IMR-90 (cell line): ENCODE measurements around the gene STXBP4. TPM values are rescaled to one million over a fixed set of nuclear protein-coding genes. Genes with fewer than 3 reads are reported as not detected.

Experiments
- ATAC-seq: fragments of 200-7000 bp; cut with Tn5 transposase; 2 replicates; pipeline ENCODE4 v1.9.1; 2020; ENCODE audit warnings: low read depth, mild to moderate bottlenecking, moderate library complexity
- BruUV-seq: library from RNA; stranded (reverse); fragments of 400-500 nt; replicated peaks from 2 replicates; lab custom pipeline; 2021; lab: Mats Ljungman, UMichigan
- CTCF ChIA-PET: fragments of 300-600 bp; formaldehyde crosslinking; extraction: SDS; loops from one replicate; lab custom pipeline; 2021; ENCODE audit warnings: antibody characterized with exemption; lab: Yijun Ruan, JAX
- POLR2A ChIA-PET: fragments of 300-600 bp; sonication (Branson Sonifier 250); formaldehyde crosslinking; loops from one replicate; lab custom pipeline; 2022; ENCODE audit warnings: antibody characterized with exemption; ENCODE audit not compliant: unreplicated experiment; lab: Charles Lee
- DNase-seq: peaks from one replicate; pipeline ENCODE4 v3.0.0; 2013
- H2AFZ ChIP-seq: replicated peaks from 2 replicates; pipeline ENCODE3; 2013; ENCODE audit warnings: low read length, mild to moderate bottlenecking; ENCODE audit not compliant: poor library complexity
- H2AK5ac ChIP-seq: 2 replicates; pipeline ENCODE4 v1.6.1; 2013; ENCODE audit warnings: low read depth, low read length, inconsistent platforms
- H2AK9ac ChIP-seq: replicated peaks from 2 replicates; pipeline ENCODE3; 2013; ENCODE audit warnings: mild to moderate bottlenecking, low read depth, low read length, moderate library complexity; ENCODE audit not compliant: poor library complexity
- H2BK120ac ChIP-seq: 2 replicates; pipeline ENCODE4 v1.6.1; 2013; ENCODE audit warnings: low read depth, low read length, inconsistent platforms
- H2BK15ac ChIP-seq: 3 replicates; pipeline ENCODE4 v1.6.1; 2013; ENCODE audit warnings: low read depth, low read length, inconsistent platforms
- H2BK20ac ChIP-seq: 2 replicates; pipeline ENCODE4 v1.6.1; 2013; ENCODE audit warnings: low read depth, mild to moderate bottlenecking, inconsistent platforms, low read length, moderate library complexity
- H2BK5ac ChIP-seq: 2 replicates; pipeline ENCODE4 v1.6.1; 2013; ENCODE audit warnings: mild to moderate bottlenecking, low read depth, low read length, inconsistent platforms; ENCODE audit not compliant: poor library complexity, severe bottlenecking
- H3K14ac ChIP-seq: replicated peaks from 2 replicates; pipeline ENCODE4 v1.6.1; 2013; ENCODE audit warnings: low read depth, low read length, inconsistent platforms
- H3K18ac ChIP-seq: 2 replicates; pipeline ENCODE4 v1.6.1; 2013; ENCODE audit warnings: low read depth, low read length, control low read depth
- H3K23ac ChIP-seq: 2 replicates; pipeline ENCODE4 v1.6.1; 2013; ENCODE audit warnings: low read depth, low read length, inconsistent platforms
- H3K27ac ChIP-seq: 2 replicates; pipeline ENCODE4 v1.5.1; 2013; ENCODE audit warnings: mild to moderate bottlenecking, control low read depth, low read length; ENCODE audit not compliant: insufficient read depth
- H3K27me3 ChIP-seq: 2 replicates; pipeline ENCODE4 v1.6.1; 2013; ENCODE audit warnings: low read length; ENCODE audit not compliant: control insufficient read depth, insufficient read depth
- H3K36me3 ChIP-seq: 2 replicates; pipeline ENCODE4 v1.6.1; 2013; ENCODE audit warnings: low read length, mixed read lengths; ENCODE audit not compliant: control insufficient read depth, insufficient read depth
- H3K4ac ChIP-seq: 2 replicates; pipeline ENCODE4 v1.6.1; 2013; ENCODE audit warnings: low read depth, low read length, inconsistent platforms
- H3K4me1 ChIP-seq: 2 replicates; pipeline ENCODE4 v1.6.1; 2013; ENCODE audit warnings: low read length, mixed read lengths; ENCODE audit not compliant: control insufficient read depth, insufficient read depth
- H3K4me2 ChIP-seq: 2 replicates; pipeline ENCODE4 v1.6.1; 2013; ENCODE audit warnings: low read depth, mild to moderate bottlenecking, control low read depth, low read length, moderate library complexity
- H3K4me3 ChIP-seq: 2 replicates; pipeline ENCODE4 v1.5.1; 2013; ENCODE audit warnings: low read depth, mild to moderate bottlenecking, control low read depth, low read length, moderate library complexity; ENCODE audit not compliant: insufficient read depth
- H3K56ac ChIP-seq: 2 replicates; pipeline ENCODE4 v1.6.1; 2013; ENCODE audit warnings: low read length, inconsistent platforms; ENCODE audit not compliant: insufficient read depth; ENCODE audit errors: extremely low read depth
- H3K79me1 ChIP-seq, 2 experiments: 2 replicates each; pipeline ENCODE4 v1.6.1; 2013; ENCODE audit warnings: low read length in 2 of 2, inconsistent platforms in 1 of 2, low read depth in 1 of 2
- H3K9ac ChIP-seq: 2 replicates; pipeline ENCODE4 v1.6.1; 2013; ENCODE audit warnings: low read depth, low read length, control low read depth
- H3K9me1 ChIP-seq: 2 replicates; pipeline ENCODE4 v1.6.1; 2013; ENCODE audit warnings: low read length, inconsistent platforms; ENCODE audit not compliant: insufficient read depth
- H3K9me3 ChIP-seq: 2 replicates; pipeline ENCODE4 v1.6.1; 2013; ENCODE audit warnings: low read length; ENCODE audit not compliant: control insufficient read depth, insufficient read depth
- H4K20me1 ChIP-seq: 2 replicates; pipeline ENCODE4 v1.6.1; 2013; ENCODE audit warnings: low read length, inconsistent platforms; ENCODE audit not compliant: insufficient read depth
- H4K5ac ChIP-seq: 2 replicates; pipeline ENCODE4 v1.6.1; 2013; ENCODE audit warnings: mild to moderate bottlenecking, low read depth, low read length, control low read depth
- H4K8ac ChIP-seq, 2 experiments: 2 replicates each; pipeline ENCODE4 v1.6.1; 2013; ENCODE audit warnings: low read depth in 2 of 2, low read length in 2 of 2, control low read depth in 1 of 2, inconsistent platforms in 1 of 2
- H4K91ac ChIP-seq: 2 replicates; pipeline ENCODE4 v1.6.1; 2013; ENCODE audit warnings: low read depth, low read length, inconsistent platforms; ENCODE audit not compliant: insufficient read depth
- BHLHE40 ChIP-seq: fragments of 150-350 bp; IDR thresholded peaks from 2 replicates; pipeline ENCODE4 v1.6.1; 2016; ENCODE audit warnings: mild to moderate bottlenecking, low read depth, low read length
- CEBPB ChIP-seq: IDR thresholded peaks from 2 replicates; pipeline ENCODE4 v1.6.1; 2012; ENCODE audit warnings: low read depth, low read length, improper control_type of control experiment
- CHD1 ChIP-seq: IDR thresholded peaks from 2 replicates; pipeline ENCODE4 v1.6.1; 2012; ENCODE audit warnings: low read depth, low read length, improper control_type of control experiment
- CTCF ChIP-seq: conservative IDR thresholded peaks from 2 replicates; pipeline ENCODE4 v1.5.1; 2012; ENCODE audit warnings: mild to moderate bottlenecking, low read depth, low read length, improper control_type of control experiment
- ELK1 ChIP-seq: fragments of 150-350 bp; IDR thresholded peaks from 2 replicates; pipeline ENCODE4 v1.6.1; 2016; ENCODE audit warnings: low read depth, mild to moderate bottlenecking, low read length, moderate library complexity, borderline replicate concordance
- FOS ChIP-seq: fragments of 150-350 bp; IDR thresholded peaks from 2 replicates; pipeline ENCODE4 v1.6.1; 2016; ENCODE audit warnings: low read depth, low read length
- MAFK ChIP-seq: IDR thresholded peaks from 2 replicates; pipeline ENCODE4 v1.6.1; 2012; ENCODE audit warnings: low read depth, low read length, improper control_type of control experiment
- MAZ ChIP-seq: IDR thresholded peaks from 2 replicates; pipeline ENCODE4 v1.6.1; 2012; ENCODE audit warnings: low read depth, mild to moderate bottlenecking, low read length, improper control_type of control experiment, moderate library complexity, borderline replicate concordance
- MXI1 ChIP-seq: IDR thresholded peaks from 2 replicates; pipeline ENCODE4 v1.6.1; 2012; ENCODE audit warnings: low read depth, mild to moderate bottlenecking, low read length, moderate library complexity, borderline replicate concordance
- NFE2L2 ChIP-seq: fragments of 150-350 bp; IDR thresholded peaks from 2 replicates; pipeline ENCODE4 v1.6.1; 2016; ENCODE audit warnings: low read depth, mild to moderate bottlenecking, low read length
- POLR2A ChIP-seq: IDR thresholded peaks from 2 replicates; pipeline ENCODE4 v1.6.1; 2012; ENCODE audit warnings: mild to moderate bottlenecking, low read depth, low read length
- RAD21 ChIP-seq: IDR thresholded peaks from 2 replicates; pipeline ENCODE4 v1.6.1; 2012; ENCODE audit warnings: low read length, improper control_type of control experiment
- RCOR1 ChIP-seq: IDR thresholded peaks from 2 replicates; pipeline ENCODE4 v1.6.1; 2012; ENCODE audit warnings: mild to moderate bottlenecking, low read length, improper control_type of control experiment; ENCODE audit not compliant: insufficient replicate concordance
- RFX5 ChIP-seq: IDR thresholded peaks from 2 replicates; pipeline ENCODE4 v1.8.0; 2012; ENCODE audit warnings: low read depth, mild to moderate bottlenecking, low read length, moderate library complexity
- SMC3 ChIP-seq: fragments of 150-350 bp; IDR thresholded peaks from 2 replicates; pipeline ENCODE4 v1.6.1; 2016; ENCODE audit warnings: low read depth, mild to moderate bottlenecking, antibody characterized with exemption, low read length, moderate library complexity
- USF2 ChIP-seq: fragments of 150-350 bp; IDR thresholded peaks from 2 replicates; pipeline ENCODE4 v1.6.1; 2017; ENCODE audit warnings: mild to moderate bottlenecking, antibody characterized with exemption, low read length, low read depth
- WGBS, 2 experiments: methylation state at CpG; one replicate each; pipeline versions ENCODE4 v1.1.5 to v1.1.7; 2013; ENCODE audit warnings: missing lambda C conversion rate in 2 of 2; ENCODE audit not compliant: insufficient read length in 1 of 2; ENCODE audit errors: extremely low coverage in 2 of 2; 5-methylcytosine and 5-hydroxymethylcytosine counted together
- dilution Hi-C: fragments of 300-500 bp; cut with HindIII; formaldehyde crosslinking; loops from one replicate; pipeline ENCODE4 v1.14.3; 2018; ENCODE audit warnings: low sequenced_read_pairs; ENCODE audit not compliant: unreplicated experiment
- in situ Hi-C: fragments of 300-500 bp; cut with MboI; formaldehyde crosslinking; loops from 3 replicates; pipeline ENCODE4 v1.14.3; 2019; ENCODE audit warnings: low sequenced_read_pairs, inconsistent platforms, mixed read lengths
- intact Hi-C: fragments of 100-400 bp; cut with micrococcal nuclease; formaldehyde crosslinking; loops from 2 replicates; pipeline ENCODE4 v1.10.0; 2022
- polyA plus RNA-seq, 3 experiments: library from polyadenylated mRNA; depleted of rRNA; stranded (reverse); fragments of >200 nt; gene quantifications; 2 replicates each; pipeline ENCODE4 v1.2.3, GENCODE V29; 2012; ENCODE audit warnings: low replicate concordance in 1 of 3
- total RNA-seq: library from RNA; depleted of rRNA; stranded (reverse); fragments of >200 nt; gene quantifications from 2 replicates; pipeline ENCODE4 v1.2.3, GENCODE V29; 2012

The STXBP4 gene
- total and polyA plus RNA-seq, 2 of the 4 experiments (the other 2 are of a cell fraction): 4.1 to 20.4 TPM

- in situ Hi-C loops (no loop called here), dilution Hi-C loops (no loop called here), intact Hi-C loops (no loop called here)
- no peaks in the 10 kb centered on the region for H3K9me3 ChIP-seq
- no peak overlapping the region for H3K56ac ChIP-seq
- no peak overlapping the region for H2BK5ac ChIP-seq
- H3K18ac ChIP-seq: no peak overlapping the region
- H2AFZ ChIP-seq: no peak overlapping the region
- POLR2A ChIA-PET: no interaction called here
- no peak overlapping the region for H2AK9ac ChIP-seq
- no peak for TF ChIP-seq MXI1
- no peak for TF ChIP-seq FOS
- no peak for TF ChIP-seq USF2
- no peak for TF ChIP-seq ELK1
- TF ChIP-seq NFE2L2: no peak
- no peak for TF ChIP-seq MAFK
- no peak for TF ChIP-seq POLR2A
- TF ChIP-seq RAD21: no peak
- no peak for TF ChIP-seq CTCF
- TF ChIP-seq CEBPB: no peak
- no peak for TF ChIP-seq CHD1
- no peak for TF ChIP-seq BHLHE40
- TF ChIP-seq SMC3: no peak
- no peak for TF ChIP-seq RFX5
- no peak for TF ChIP-seq RCOR1
- no peak for TF ChIP-seq MAZ
- no peak overlapping the region for H3K4me2 ChIP-seq
- no peak overlapping the region for H2BK20ac ChIP-seq
- H3K14ac ChIP-seq: no peak overlapping the region
- no peak overlapping the region for H3K4me3 ChIP-seq
- no peak overlapping the region for H3K27ac ChIP-seq
- no peak overlapping the region for H4K8ac ChIP-seq
- no peak overlapping the region for H2BK15ac ChIP-seq
- H3K9ac ChIP-seq: no peak overlapping the region
- no peak overlapping the region for H4K5ac ChIP-seq
- no TSS peak for BruUV-seq
- no peaks in the 10 kb centered on the region for H3K79me1 ChIP-seq
- no peak overlapping the region for H2AK5ac ChIP-seq
- no peak overlapping the region for H3K23ac ChIP-seq
- H3K4me1 ChIP-seq: peaks cover 2% of the 10 kb centered on the region; the same call in 1 of the 2 replicates
- no CpG with 5 or more reads among the region's 2 CpGs for WGBS, 2 experiments
- H2BK120ac ChIP-seq: no peak overlapping the region
- H3K36me3 ChIP-seq: no peaks in the 10 kb centered on the region
- H3K4ac ChIP-seq: no peak overlapping the region
- no peak for ATAC-seq
- H3K9me1 ChIP-seq: 0 out of 2 replicates have a peak, but pooled peaks cover 2% of the 10 kb centered on the region
- CTCF ChIA-PET: interaction anchor here (0.7 to 0.8 kb wide), 2 partner anchors 11 to 82 kb away, joined by 3 read pairs; no protein-coding TSS in a partner anchor
- no peaks in the 10 kb centered on the region for H3K27me3 ChIP-seq
- DNase-seq: no peak
- no peak overlapping the region for H4K91ac ChIP-seq
- H4K20me1 ChIP-seq: no peaks in the 10 kb centered on the region
Measured at GRCh38 chr17:55172612-55173011, 204.0 kb downstream of the STXBP4 start.
